GM18907 (cell line): Measurements from ENCODE around the gene NPAS2.

Experiments used
- ATAC-seq: cut with Tn5 transposase; IDR thresholded peaks from one replicate; pipeline ENCODE4 v1.9.1; 2021; ENCODE audit warnings: mild to moderate bottlenecking, moderate library complexity; ENCODE audit not compliant: unreplicated experiment

The NPAS2 gene

DNA sequence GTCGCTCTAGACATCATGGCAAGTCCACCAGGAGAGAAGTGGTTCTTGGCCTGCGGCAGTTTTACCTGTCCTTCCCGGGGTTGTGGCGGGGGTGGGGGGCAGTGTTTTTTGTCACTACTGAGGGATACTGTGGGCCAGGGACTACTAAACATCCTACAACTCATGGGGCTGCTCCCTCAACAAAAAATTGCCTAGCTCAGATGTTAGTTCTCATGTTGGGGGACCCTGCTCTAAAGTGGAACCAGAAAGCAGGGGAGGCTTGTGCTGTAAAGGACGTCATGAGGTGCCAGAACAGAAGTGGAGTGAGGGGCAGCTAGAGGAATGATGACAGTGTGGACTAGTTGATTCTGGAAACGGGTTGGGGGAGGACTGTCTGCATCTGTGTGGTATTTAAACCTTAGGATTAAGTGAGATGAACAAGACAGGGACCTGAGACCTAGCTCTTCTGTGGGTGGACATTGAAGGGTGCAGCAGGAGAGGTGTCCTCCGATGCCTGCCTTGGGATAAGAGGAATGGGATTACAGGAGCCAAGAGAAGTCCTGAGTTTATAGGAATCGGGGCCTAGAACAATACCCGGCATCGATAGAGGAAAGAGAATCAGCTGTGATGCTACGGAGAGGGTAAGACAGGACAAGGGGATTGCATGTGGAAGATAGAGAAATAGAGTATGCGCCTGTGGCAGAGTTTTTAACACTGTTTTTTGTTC is 184.8 kb downstream of the NPAS2 start:
- ATAC-seq = no peak

DNA sequence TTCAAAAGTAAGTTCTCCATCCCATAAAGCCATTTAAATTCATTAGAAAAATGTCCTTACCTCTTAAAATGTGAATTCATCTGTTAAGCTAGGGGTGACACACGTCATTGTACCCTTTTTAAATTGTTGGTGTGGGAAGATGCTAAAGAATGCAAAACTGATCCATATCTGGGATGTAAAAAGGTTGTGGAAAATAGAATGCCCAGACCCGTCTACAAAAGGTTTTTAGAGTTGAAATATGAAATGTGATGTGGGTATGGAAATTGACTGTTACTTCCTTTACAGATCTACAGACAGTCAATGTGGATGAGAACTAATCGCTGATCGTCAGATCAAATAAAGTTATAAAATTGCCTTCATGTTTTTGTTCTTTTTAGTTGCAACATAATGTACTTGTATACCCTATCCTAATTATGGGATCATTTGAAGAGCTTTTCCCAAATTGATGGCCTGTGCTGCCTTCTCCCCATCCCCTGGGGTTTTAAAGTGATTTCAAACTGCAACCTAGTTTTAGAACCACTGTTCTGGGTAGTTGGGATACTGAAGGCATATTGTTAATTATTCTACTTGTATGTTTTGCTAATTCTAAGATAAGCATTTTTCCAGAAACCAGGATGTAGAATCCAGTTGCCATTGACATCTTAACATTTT is 186.3 kb downstream of the NPAS2 start:
- ATAC-seq = no peak

DNA sequence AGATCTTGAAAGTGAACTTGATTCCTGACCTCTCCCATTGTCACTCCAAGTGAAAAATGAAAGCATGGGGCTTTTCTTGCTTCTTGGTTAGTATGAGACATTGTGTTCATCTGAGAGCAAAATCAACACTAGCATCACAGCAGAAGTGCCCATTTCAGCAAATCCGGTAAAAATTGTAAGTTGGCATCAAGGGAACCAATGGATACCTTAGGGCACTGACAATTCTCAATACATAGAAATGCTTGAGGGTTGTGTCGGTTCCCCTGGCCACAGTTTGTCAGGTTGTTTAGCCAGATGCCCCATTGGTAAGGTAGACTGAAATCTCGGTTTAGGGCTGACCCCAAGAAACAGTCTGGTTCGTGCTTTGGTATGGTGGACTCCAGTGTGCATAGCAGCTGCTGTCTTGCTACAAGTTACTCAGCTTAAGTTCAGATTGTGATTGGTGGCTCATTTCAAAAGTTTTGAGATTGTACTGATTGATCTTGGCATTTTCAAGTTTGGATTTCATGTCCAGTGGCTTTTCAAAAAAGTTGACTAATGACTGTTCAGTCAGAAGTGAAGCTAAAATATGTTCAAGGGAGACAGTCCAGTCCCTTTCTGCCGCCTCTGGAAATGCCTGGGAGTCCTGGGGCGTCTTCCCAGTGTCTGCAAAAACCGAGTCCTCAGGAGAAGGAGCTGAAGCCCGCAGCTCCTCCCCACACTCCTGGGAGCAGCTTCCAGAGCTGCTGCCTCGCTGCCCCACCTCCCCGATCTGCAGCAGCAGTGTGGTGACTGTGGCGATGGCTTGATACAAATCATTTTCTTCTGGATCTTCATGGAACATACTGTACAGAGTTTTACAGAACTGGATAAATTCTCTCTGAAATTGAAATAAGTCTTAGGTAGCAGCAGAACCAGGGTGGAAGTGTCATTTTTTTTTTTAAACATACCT is 187.7 kb downstream of the NPAS2 start:
- ATAC-seq = no peak

DNA sequence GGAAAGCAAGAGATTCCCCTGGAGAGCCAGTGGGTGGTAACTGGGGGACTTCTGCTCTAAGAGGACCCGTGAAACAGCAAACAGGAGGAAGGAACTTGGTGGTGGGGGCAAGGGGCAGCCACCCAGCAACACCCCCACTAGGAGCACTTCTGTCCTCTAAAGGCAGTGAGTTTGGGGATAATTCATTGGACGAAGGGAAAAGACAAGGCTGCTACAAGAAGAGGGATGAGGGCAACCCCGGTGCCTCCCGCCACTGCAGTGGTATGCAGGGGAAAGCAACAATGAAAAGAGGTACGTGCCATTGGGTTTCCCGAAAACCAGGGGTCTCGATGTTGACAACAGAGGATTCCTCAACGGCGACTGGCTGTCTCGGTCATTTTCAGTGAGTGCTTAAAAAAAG is 191.2 kb downstream of the NPAS2 start:
- ATAC-seq = no peak

DNA sequence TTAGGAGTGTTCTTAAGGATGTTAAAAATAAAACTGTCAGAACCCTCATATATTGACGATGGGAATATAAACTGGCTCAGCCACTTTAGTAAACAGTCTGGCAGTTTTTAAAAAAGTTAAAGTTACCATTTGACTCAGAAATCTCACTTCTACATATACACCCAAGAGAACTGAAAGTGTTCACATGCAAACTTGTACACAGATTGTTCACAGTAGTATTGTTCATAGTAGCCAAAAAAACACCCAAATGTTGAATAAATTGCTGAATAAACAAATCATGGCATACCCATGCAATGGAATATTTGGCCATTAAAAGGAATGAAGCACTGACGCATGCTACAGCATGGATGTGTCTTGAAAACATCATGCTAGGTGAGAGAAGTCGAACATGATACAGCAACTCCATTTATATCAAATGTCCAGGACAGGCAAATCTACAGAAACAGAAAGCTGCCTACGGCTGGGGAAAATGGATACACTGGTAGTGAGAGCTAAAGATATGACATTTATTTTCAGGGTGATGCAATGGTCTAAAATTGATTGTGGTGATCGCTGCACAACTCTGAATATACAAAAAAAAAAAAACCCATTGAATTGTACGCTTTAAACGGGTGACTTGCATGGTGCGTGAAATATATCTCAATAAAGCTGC is 192.2 kb downstream of the NPAS2 start:
- peak; percentile 83 for ATAC-seq

DNA sequence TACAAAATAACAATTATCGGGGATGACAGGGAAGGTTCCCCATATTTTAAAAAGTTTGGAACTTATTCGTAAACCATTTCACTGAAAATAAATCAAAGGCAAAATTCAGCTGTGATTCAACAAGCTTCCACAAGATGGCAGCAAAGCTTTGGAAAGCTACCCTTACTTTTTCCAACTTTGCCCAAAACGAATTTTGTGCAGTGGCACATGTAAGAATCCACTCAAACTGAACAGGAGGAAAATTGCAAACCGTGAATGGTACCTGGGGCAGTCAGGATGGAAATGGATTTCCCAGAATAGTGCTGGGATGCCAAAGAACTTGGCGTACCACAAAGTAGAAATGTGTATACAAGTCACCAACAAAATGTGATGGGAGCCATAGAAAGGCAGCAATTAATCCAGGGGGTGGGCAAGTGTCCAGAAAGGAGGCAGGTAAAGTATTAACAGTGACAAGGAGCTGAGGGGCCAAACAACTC is 192.8 kb downstream of the NPAS2 start:
- no peak for ATAC-seq

DNA sequence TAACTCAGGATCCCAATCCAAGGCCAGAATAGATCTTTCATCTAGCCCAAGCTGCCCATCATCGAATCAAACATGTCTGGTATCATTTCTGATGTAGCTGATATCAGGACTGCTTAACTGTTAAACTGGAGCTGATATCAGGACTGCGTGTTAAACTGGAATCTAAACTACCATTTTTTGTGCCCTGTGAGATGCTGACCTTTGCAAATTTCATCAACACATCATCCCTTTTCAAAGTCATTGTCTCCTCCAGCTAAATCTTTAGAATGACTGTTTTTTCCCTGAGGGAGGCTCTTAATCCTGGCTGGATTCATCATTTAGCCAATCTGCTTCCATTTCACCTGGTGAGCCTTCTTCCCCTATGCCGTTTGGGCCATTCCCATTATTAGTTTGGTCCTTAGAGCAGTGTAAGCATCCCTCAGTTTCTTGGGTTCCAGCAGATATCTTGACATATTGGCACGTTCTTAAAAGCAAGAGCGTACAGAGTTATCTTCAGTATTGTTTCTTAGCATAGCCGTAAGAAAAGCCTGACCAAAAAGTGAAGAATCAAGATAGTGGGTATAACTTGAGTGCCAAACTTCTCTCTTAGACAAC is 194.4 kb downstream of the NPAS2 start:
- no peak for ATAC-seq

DNA sequence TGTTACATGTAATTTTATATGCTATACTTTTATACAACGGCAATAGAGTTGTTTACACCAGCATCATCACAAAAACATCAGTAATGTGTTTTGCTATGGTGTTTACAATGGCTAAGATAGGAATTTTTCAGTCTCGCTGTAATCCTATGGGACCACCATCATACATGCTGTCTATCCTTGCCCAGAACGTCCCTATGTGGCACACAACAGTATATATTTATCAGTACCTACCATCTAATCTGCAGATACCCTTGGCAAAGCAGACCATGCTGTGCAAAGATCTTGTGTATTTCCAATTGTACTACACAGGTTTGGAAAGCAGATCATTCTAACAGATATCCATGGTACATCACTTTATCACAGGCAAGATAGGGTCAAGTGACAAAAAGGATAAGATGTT is 197.4 kb downstream of the NPAS2 start:
- ATAC-seq = no peak

DNA sequence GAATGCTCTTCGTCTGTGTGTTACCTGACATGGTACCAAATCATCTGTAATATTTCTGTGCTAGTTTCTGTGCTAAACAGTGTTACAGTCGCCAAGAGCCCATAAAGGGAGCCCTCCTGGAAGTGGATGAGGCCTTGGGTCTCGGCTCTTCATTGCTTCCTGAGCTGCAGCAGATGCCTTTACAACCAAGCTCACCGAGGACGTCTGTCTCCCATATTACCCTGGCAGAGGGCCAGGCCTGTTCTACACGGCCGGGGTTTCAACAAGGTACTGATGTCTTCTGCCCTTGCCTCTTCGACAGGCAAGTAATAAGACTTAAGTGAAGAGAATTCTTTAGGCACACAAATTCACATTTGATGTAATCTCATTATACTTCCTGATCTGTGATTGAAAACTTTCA is 199.0 kb downstream of the NPAS2 start:
- ATAC-seq = no peak

DNA sequence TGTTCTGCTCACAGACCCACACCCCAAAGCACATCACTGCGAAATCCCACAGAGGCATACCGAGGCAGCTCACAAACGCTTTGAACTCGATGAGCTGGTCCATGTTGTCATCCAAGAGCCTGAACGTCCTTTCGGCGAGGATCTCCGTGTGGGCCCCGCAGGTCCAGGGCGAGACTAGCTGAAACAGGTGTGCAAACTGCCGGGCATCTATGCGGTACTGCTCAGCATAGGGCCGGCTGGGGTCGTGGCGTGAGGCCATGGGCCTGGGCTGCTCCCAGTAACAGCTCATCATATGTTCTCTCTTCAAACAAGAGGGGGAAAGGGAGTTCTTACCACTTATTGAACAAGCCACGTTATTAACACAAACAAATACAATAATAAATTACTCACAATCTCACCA is 202.3 kb downstream of the NPAS2 start:
- no peak for ATAC-seq

DNA sequence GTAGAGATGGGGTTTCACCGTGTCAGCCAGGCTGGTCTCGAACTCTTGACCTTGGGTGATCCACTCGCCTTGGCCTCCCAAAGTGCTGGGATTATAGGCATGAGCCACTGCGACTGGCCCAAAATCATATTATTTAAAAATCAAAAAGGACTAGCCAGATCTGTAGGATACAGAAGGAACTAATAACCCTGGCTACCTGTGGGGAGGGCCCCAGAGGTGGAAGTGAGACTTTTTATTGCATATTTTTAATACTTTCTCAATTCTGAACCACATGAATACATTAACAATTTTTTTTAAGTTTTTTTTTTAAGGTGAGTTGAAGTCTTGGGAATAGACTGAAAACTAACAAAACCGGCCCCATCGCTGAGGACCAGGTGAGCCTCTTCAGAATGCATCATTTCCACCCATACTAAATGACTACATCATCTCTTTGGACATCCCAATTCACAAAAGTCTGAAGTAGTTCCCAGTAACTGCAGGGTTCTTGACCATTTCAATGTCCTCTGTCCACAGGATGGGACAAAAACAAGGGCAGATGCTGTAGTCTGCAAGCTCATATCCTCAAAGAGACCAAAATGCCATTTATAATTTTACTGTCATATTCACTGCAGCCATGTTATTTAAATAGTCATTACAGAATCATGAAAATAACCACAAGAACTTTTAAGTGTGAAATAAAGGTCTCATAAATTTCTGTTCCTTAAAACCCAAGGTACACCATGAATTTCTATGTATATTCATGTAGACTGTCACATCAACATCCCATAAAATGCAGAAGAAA is 203.6 kb downstream of the NPAS2 start:
- no peak for ATAC-seq

DNA sequence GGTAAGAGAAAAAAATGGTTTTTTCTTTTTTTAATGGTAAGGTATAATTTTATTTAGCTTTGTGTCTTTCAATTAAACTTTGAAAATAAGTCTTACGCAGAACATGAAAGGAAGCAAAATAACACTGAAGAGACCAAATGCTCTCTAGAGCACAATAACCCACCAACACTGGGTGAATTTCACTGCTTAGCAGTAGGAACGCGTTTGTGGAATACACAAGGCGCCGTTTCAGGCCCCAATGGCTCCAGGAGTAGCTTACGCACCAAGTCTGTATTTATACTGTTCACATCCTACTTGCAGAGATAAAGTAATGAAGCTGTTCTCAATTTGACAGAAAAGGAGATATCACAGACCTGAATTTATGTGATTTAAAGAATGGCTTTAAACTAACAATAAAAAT is 205.6 kb downstream of the NPAS2 start:
- ATAC-seq = no peak

DNA sequence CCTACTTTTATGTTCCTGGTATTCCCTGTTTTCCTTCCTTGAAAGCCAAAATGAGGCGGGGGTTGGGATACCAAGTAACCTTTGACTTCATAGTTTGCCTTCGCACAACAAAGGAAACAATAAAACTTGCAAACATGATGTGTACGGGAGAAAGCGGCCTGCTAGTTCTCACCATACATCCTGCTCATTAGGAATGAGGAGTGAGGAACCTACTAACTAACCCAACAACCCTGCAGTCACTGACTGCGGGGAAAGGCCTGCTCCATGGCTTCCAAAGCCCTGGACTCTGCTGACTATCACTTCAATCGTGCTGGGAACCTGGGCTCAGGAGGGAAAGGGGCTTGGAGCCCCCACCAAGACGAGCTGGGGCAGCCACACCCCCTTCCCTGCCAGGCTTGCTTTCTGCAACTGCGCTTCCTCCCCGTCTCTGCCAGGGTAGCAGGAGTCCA is 206.3 kb downstream of the NPAS2 start:
- no peak for ATAC-seq

DNA sequence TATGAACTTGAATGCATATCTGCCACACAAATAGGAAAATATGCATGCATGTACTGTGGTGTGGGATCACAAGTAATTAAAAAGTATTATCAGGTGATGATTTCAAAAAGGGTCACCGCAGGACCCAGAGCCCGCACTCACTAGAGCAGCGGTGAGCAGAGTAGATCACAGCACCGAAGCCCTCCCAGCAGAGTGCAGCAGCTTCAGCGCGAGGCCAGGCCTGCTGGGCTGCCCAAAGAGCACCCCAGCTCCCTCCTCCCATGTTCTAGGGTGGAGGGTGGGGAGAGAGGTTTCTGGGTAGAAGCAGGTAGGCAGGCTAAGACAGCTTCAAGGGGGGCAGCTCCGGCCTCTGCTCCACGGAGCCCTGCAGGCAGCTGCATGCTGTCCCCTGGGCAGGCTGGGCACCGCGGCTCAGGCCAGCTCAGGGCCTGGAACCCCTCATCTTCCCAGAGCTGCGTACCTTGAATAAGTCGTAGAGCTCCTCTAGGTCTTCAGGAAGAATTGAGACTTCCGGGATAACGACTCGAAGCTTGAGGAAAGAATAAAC is 207.1 kb downstream of the NPAS2 start:
- ATAC-seq = no peak

DNA sequence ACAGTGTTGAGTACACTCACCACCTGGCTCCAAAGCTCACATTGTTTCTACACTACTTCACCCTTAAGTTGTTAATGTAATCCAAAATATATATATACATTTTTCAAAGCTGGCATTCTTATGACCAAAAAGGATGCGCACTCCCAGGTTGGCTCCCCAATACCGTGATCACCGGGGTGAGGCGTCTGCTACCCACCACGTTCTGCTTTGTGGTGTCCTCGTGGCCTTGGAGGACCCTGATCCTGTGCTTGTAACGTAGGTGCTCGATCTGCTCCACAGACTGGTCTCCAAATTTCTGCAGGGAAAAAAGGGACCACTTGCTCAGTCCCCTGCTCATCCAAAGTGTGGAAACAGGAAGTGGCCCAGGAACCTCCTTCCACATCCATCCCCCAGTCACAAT is 207.9 kb downstream of the NPAS2 start:
- ATAC-seq = no peak

DNA sequence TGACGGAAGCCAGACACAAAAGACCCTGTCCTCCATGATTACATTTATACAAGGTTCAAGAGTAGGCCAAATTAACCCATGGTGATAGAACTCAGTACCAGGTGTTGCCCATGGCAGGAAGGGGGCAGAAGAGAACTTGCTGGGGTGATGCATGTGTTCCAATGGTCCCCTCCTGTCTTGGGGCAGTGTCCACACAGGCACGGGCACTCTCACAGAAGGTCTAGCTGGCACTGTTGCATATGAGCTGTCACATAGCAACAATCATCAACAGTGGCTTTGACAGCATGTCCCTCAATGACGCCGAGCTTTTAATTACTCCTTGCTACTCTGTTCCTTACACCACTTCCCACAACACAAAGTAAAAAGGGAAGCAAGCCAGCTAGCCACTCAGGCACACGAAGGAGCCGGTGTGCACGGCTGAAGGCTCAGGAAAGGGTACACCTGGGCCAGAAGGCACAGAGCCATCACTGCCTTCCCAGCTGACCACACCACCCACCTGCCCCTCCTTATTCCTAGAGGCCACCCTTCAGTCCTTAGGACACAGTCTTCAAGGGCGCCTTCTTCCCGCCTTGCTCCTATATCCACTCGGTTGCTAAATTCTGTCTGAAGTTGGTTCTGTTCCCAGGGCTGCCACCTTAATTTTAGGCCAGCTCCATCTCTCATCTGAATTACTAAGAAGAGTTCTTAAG is 211.1 kb downstream of the NPAS2 start:
- ATAC-seq = no peak

DNA sequence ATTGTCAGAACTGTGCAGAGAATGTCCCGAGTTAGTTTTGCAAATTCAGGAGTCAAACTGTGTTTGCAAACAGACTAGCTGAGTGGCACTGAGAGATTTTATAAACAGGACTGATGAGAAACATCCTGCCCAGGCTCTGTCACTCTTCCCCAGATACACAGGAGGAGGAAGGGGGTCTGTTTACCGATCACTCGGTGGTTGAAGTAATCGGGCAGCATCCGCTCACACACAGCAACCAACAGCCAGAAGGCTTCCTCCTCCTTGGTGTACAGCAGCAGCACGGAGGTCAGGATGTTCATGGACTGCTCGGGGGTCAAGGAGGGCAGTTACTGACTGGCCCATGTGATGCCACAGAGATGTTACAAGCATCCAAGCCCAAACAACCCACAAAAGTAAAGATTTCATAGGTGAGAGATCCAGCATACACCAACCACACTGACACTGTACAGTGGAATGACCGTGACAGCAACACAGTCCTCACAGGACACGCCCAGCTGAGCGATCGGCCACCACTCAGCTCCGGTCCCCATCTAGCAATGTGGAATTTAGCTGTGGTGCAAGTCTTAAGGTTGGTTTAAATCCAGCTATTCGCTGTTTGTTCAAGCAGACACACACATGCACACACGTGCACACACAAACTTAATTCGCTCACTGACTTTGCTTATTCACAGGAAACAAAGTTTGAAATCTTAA is 212.3 kb downstream of the NPAS2 start:
- no peak for ATAC-seq

DNA sequence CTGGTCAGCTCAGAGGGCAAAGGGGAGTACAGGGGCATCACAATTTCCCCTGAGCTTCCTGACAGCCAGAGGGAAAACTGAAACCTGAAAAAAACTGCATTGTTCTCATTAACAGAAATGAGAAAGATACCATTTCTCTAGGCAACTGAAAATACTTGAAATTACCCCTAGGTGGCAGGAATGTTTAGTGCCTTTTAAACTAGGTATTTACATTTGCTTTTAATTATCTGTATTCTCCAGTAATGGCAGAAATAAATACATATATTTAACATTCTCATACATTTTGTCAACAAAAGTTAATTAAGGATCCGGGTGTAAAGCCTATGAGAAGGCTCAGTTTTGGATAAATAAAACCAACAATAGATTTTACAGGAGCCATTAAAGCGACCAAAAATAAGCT is 216.6 kb downstream of the NPAS2 start:
- ATAC-seq = no peak
